ENCODE data around the gene FRMD4A.

Gene FRMD4A

DNA sequence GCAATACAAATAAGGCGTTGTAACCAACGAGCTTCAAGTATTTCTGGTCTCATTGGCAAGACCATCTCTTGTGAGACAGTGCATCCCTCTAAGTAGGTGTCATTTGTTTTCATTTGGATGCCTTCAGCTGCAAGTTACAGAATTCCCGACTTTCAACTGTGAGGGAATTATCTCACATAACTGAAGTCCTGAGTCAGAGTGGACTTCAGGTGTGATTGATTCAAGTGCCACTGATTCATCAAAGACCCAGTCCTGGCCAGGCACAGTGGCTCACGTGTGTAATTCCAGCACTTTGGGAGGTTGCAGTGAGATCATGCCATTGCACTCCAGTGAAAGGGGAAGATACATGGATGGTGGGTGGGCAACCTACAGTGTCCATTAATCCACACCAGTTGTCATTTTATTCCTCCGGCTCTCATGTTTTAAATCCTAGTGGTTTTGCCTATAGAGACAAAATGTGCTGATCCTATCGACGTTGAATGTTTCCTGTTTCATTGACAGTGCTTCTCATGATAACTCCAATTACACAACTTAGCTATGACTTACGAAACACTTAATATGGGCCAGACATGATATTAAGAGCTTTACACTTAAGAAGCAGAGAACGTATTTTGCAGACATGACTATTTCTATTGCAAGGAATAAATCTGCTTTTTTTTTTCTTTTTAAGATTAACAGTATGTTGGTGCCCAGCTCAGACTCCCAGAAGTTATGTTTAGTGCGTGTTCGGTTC is 268.0 kb downstream of the FRMD4A start:
- no peak for TF ChIP-seq CTCF (IDR thresholded peaks at IDR 0.05)
- H3K36me3 ChIP-seq, result no peaks in the 10 kb centered on the region
- H3K4me3 ChIP-seq (ENCODE audit: low read depth in 1 of 2, low read length in 1 of 2), result no peak overlapping the region
- H3K27ac ChIP-seq, result no peak overlapping the region
- peaks cover 5% of the 10 kb centered on the region for H3K27me3 ChIP-seq
- H3K4me1 ChIP-seq (ENCODE audit: control insufficient read depth in 1 of 2, insufficient read depth in 1 of 2, low read depth in 1 of 2, low read length in 1 of 2), result no peaks in the 10 kb centered on the region
- no peaks in the 10 kb centered on the region for H3K9me3 ChIP-seq

GRCh38 chr10:14060320-14061070 is 270.2 kb downstream of the FRMD4A start:
- no peaks in the 10 kb centered on the region for H3K36me3 ChIP-seq
- TF ChIP-seq CTCF (IDR thresholded peaks at IDR 0.05), result no peak
- H3K4me1 ChIP-seq (ENCODE audit: control insufficient read depth in 1 of 2, insufficient read depth in 1 of 2, low read depth in 1 of 2, low read length in 1 of 2), result no peaks in the 10 kb centered on the region
- no peaks in the 10 kb centered on the region for H3K9me3 ChIP-seq
- H3K4me3 ChIP-seq (ENCODE audit: low read depth in 1 of 2, low read length in 1 of 2), result no peak overlapping the region
- peaks cover 5% of the 10 kb centered on the region for H3K27me3 ChIP-seq
- H3K27ac ChIP-seq, result no peak overlapping the region

GRCh38 chr10:14056610-14057332 is 274.0 kb downstream of the FRMD4A start:
- Histone ChIP-seq H3K27ac (no peak overlapping the region), H3K27me3 (peaks cover 5% of the 10 kb centered on the region), H3K36me3 (no peaks in the 10 kb centered on the region), H3K4me1 (ENCODE audit: control insufficient read depth in 1 of 2, insufficient read depth in 1 of 2, low read depth in 1 of 2, low read length in 1 of 2) (no peaks in the 10 kb centered on the region), H3K9me3 (no peaks in the 10 kb centered on the region), H3K4me3 (ENCODE audit: low read depth in 1 of 2, low read length in 1 of 2) (no peak overlapping the region)
- no peak for TF ChIP-seq CTCF (IDR thresholded peaks at IDR 0.05)

- TF ChIP-seq CTCF (IDR thresholded peaks at IDR 0.05), result no peak
- no peak overlapping the region for H3K4me3 ChIP-seq (ENCODE audit: low read depth in 1 of 2, low read length in 1 of 2)
- H3K27me3 ChIP-seq, result no peaks in the 10 kb centered on the region
- no peak overlapping the region for H3K27ac ChIP-seq
- H3K36me3 ChIP-seq, result no peaks in the 10 kb centered on the region
- no peaks in the 10 kb centered on the region for H3K4me1 ChIP-seq (ENCODE audit: control insufficient read depth in 1 of 2, insufficient read depth in 1 of 2, low read depth in 1 of 2, low read length in 1 of 2)
- no peaks in the 10 kb centered on the region for H3K9me3 ChIP-seq
These were observed 277.8 kb downstream of the FRMD4A start for GRCh38 chr10:14052931-14053330.

DNA sequence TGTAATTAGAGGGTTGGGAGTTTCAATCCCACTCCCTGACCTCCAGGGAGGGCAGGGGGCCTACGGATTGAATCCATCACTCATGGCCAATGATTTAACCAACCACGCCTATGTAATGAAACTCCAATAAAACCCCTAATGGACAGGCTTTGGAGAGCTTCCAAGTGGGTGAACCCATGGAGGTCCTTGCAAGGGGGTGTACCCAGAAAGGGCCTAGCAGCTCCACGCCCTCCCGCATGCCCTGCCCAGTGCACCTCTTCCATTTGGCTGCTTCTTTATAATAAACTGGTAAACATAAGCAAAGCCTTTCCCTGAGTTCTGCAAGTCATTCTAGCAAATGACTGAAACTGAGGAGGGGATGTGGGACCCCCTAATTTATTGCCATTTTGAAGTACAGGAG is 280.1 kb downstream of the FRMD4A start:
- no peak for TF ChIP-seq CTCF (IDR thresholded peaks at IDR 0.05)
- Histone ChIP-seq H3K27me3 (no peaks in the 10 kb centered on the region), H3K4me1 (ENCODE audit: control insufficient read depth in 1 of 2, insufficient read depth in 1 of 2, low read depth in 1 of 2, low read length in 1 of 2) (no peaks in the 10 kb centered on the region), H3K36me3 (no peaks in the 10 kb centered on the region), H3K9me3 (no peaks in the 10 kb centered on the region), H3K27ac (no peak overlapping the region), H3K4me3 (ENCODE audit: low read depth in 1 of 2, low read length in 1 of 2) (no peak overlapping the region)
